Endothelial cell of umbilical vein (primary cell): ENCODE results near the gene RAB3GAP2. TPM values are rescaled to one million over a fixed set of nuclear protein-coding genes. Genes with fewer than 3 reads are reported as not detected.
"Not testable (repeated sequence)": the region's sequence is repeated elsewhere in the genome, so short reads cannot be mapped to it uniquely, and the experiment has no call there.

ENCODE experiments used
- BruUV-seq: library from RNA; stranded (reverse); fragments of 400-500 nt; replicated peaks from 2 replicates; lab custom pipeline; 2021; lab: Mats Ljungman, UMichigan
- CTCF ChIA-PET: fragments of 300-600, 350-600 bp; sonication (Branson Sonifier 250); formaldehyde crosslinking; loops from one replicate; lab custom pipeline; 2021; ENCODE audit warnings: antibody characterized with exemption, inconsistent platforms; lab: Charles Lee
- POLR2A ChIA-PET: fragments of 300-600, 350-600 bp; sonication (Branson Sonifier 250); formaldehyde crosslinking; loops from one replicate; lab custom pipeline; 2021; ENCODE audit warnings: antibody characterized with exemption, inconsistent platforms; lab: Charles Lee
- DNase-seq: peaks from one replicate; pipeline ENCODE4 v3.0.0-alpha.2; 2011; ENCODE audit warnings: low read depth, low spot score
- FAIRE-seq: peaks from 2 replicates; lab custom pipeline; 2011; peaks lifted over from hg19 to GRCh38; lab: Jason Lieb, UNC
- H2AFZ ChIP-seq: 2 replicates; pipeline ENCODE4 v1.6.0; 2012; ENCODE audit warnings: low read depth, low read length, control low read depth, inconsistent platforms
- H3K27ac ChIP-seq: 2 replicates; pipeline ENCODE4 v1.5.1; 2011; ENCODE audit warnings: low read depth, mild to moderate bottlenecking, control low read depth, low read length, moderate library complexity; ENCODE audit not compliant: insufficient read depth
- H3K27me3 ChIP-seq, 2 experiments: 2 replicates each; pipeline versions ENCODE4 v1.6.0 to v1.6.1; 2011; ENCODE audit warnings: low read length in 2 of 2, mixed read lengths in 1 of 2; ENCODE audit not compliant: control insufficient read depth in 2 of 2, insufficient read depth in 2 of 2
- H3K36me3 ChIP-seq, 2 experiments: 2 replicates in 1 of 2; 3 replicates in 1 of 2; pipeline ENCODE4 v1.5.1; 2011; ENCODE audit warnings: low read length in 2 of 2, mild to moderate bottlenecking in 1 of 2, moderate library complexity in 1 of 2; ENCODE audit not compliant: control insufficient read depth in 2 of 2, insufficient read depth in 2 of 2; ENCODE audit errors: extremely low read depth in 1 of 2
- H3K4me1 ChIP-seq: 3 replicates; pipeline ENCODE4 v1.5.1; 2011; ENCODE audit warnings: mild to moderate bottlenecking, low read length; ENCODE audit not compliant: control insufficient read depth, insufficient read depth; ENCODE audit errors: extremely low read depth
- H3K4me2 ChIP-seq: 2 replicates; pipeline ENCODE4 v1.6.1; 2011; ENCODE audit warnings: low read length, control low read depth, mixed read lengths; ENCODE audit not compliant: insufficient read depth
- H3K4me3 ChIP-seq, 3 experiments: fragments of 200-600 bp in 1 of 3; sonication (generic), shearing (Covaris generic) in 1 of 3; replicated peaks in 1 of 3; 2 replicates each; pipeline ENCODE4 v1.5.1; 2011 to 2016; ENCODE audit warnings: control low read depth in 3 of 3, low read length in 3 of 3, mild to moderate bottlenecking in 2 of 3, inconsistent platforms in 1 of 3, low read depth in 1 of 3, moderate library complexity in 1 of 3; ENCODE audit not compliant: insufficient read depth in 1 of 3
- H3K79me2 ChIP-seq: 2 replicates; pipeline ENCODE4 v1.6.0; 2012; ENCODE audit warnings: low read length, inconsistent platforms; ENCODE audit not compliant: control insufficient read depth, insufficient read depth
- H3K9ac ChIP-seq: replicated peaks from 2 replicates; pipeline ENCODE3; 2011; ENCODE audit warnings: low read length, control low read depth; ENCODE audit not compliant: insufficient read depth; ENCODE audit errors: extremely low read depth
- H3K9me1 ChIP-seq: replicated peaks from 3 replicates; pipeline ENCODE4 v1.6.0; 2011; ENCODE audit warnings: mild to moderate bottlenecking, low read length; ENCODE audit not compliant: control insufficient read depth, insufficient read depth; ENCODE audit errors: extremely low read depth
- H3K9me3 ChIP-seq: replicated peaks from 2 replicates; pipeline ENCODE4 v1.5.1; 2012; ENCODE audit warnings: low read length, inconsistent platforms; ENCODE audit not compliant: control insufficient read depth, insufficient read depth
- H4K20me1 ChIP-seq: replicated peaks from 2 replicates; pipeline ENCODE3; 2011; ENCODE audit warnings: mild to moderate bottlenecking, low read length; ENCODE audit not compliant: control insufficient read depth, insufficient read depth; ENCODE audit errors: extremely low read depth
- FOS ChIP-seq: IDR thresholded peaks from 2 replicates; pipeline ENCODE4 v1.6.1; 2011; ENCODE audit warnings: mild to moderate bottlenecking, low read length, moderate library complexity, borderline replicate concordance; ENCODE audit not compliant: insufficient read depth
- MAX ChIP-seq: IDR thresholded peaks from 2 replicates; pipeline ENCODE4 v1.6.1; 2011; ENCODE audit not compliant: insufficient read depth, insufficient read length
- dilution Hi-C: fragments of 300-500 bp; cut with MboI; formaldehyde crosslinking; loops from one replicate; pipeline ENCODE4 v1.15.0; 2019; ENCODE audit warnings: low sequenced_read_pairs; ENCODE audit not compliant: extremely low pct_ligation_motif_present
- intact Hi-C: fragments of 100-400 bp; cut with micrococcal nuclease; formaldehyde crosslinking; loops from one replicate; pipeline ENCODE4 v1.10.0; 2022
- polyA plus RNA-seq, 4 experiments: library from polyadenylated mRNA; depleted of rRNA in 3 of 4; stranded (reverse) in 3 of 4; unstranded in 1 of 4; fragments of >200 nt; gene quantifications; 2 replicates each; pipeline versions ENCODE4 v1.2.1 to v1.2.3, GENCODE V29; 2011 to 2012; ENCODE audit warnings: missing spikeins in 1 of 4
- total RNA-seq: library from RNA; stranded (reverse); gene quantifications from 2 replicates; pipeline ENCODE4 v1.2.3, GENCODE V29; 2021
- TF ChIP-seq, protein P1 (sequence below), 2 donors: IDR thresholded peaks; 1 replicate in 1 of 2; 2 replicates in 1 of 2; pipeline ENCODE4 v1.5.1; 2011; ENCODE audit warnings: low read length in 2 of 2, mild to moderate bottlenecking in 2 of 2, moderate library complexity in 2 of 2, control low read depth in 1 of 2, inconsistent platforms in 1 of 2, low read depth in 1 of 2; ENCODE audit not compliant: insufficient read depth in 1 of 2; ENCODE audit errors: extremely low read depth in 1 of 2

The RAB3GAP2 gene
- total and polyA plus RNA-seq, 2 donors (not counting 3 experiments of a cell fraction or from before 2014, with no cell fraction given) = 11.1 to 37.4 TPM

GRCh38 chr1:220113136-220113695 lies 159.0 kb downstream of the RAB3GAP2 start:
- H3K79me2 ChIP-seq = no peaks in the 10 kb centered on the region
- no peaks in the 10 kb centered on the region for H3K4me1 ChIP-seq
- H4K20me1 ChIP-seq = no peaks in the 10 kb centered on the region
- peaks cover 2 to 4% of the 10 kb centered on the region in 2 experiments for H3K36me3 ChIP-seq
- DNase-seq (peak; percentile 40), FAIRE-seq (peak; percentile 28)
- H3K9me3 ChIP-seq = no peaks in the 10 kb centered on the region
- dilution Hi-C loops (no loop called here), intact Hi-C loops (no loop called here)
- no peaks in the 10 kb centered on the region for H3K9me1 ChIP-seq
- H2AFZ ChIP-seq = no peak overlapping the region
- TF ChIP-seq MAX (no peak), FOS (no peak)
- TF ChIP-seq, protein P1, sequence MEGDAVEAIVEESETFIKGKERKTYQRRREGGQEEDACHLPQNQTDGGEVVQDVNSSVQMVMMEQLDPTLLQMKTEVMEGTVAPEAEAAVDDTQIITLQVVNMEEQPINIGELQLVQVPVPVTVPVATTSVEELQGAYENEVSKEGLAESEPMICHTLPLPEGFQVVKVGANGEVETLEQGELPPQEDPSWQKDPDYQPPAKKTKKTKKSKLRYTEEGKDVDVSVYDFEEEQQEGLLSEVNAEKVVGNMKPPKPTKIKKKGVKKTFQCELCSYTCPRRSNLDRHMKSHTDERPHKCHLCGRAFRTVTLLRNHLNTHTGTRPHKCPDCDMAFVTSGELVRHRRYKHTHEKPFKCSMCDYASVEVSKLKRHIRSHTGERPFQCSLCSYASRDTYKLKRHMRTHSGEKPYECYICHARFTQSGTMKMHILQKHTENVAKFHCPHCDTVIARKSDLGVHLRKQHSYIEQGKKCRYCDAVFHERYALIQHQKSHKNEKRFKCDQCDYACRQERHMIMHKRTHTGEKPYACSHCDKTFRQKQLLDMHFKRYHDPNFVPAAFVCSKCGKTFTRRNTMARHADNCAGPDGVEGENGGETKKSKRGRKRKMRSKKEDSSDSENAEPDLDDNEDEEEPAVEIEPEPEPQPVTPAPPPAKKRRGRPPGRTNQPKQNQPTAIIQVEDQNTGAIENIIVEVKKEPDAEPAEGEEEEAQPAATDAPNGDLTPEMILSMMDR (IDR thresholded peaks at IDR 0.05; ENCODE audit: extremely low read depth in 1 of 2, insufficient read depth in 1 of 2, low read depth in 1 of 2, low read length in 2 of 2) = peak; percentile 50 to 56
- no peak overlapping the region for H3K4me2 ChIP-seq
- H3K9ac ChIP-seq = no peak overlapping the region
- ChIA-PET CTCF (interaction anchor here (0.6 to 3.1 kb wide), 30 partner anchors 8 to 135 kb away, joined by 3 to 28 read pairs (median 4); partner anchors contain the start of genes BPNT1, EPRS1 and IARS2), POLR2A (no interaction called here)
- H3K27me3 ChIP-seq = no peaks in the 10 kb centered on the region
- no peak overlapping the region for H3K4me3 ChIP-seq
- H3K27ac ChIP-seq = no peak overlapping the region
- no TSS peak for BruUV-seq

DNA sequence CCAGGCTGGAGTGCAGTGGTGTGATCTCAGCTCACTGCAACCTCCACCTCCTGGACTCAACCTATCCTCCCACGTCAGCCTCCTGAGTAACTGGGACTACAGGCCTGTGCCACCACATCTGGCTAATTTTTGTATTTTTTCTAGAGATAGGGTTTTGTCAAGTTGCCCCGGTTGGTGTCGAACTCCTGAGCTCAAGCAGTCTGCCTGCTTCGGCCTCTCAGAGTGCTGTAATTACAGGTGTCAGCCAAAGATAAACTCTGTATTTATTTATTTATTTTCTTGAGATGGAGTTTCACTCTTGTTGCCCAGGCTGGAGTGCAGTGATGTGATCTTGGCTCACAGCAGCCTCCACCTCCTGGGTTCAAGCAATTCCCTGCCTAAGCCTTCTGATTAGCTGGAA lies 159.7 kb downstream of the RAB3GAP2 start:
- FAIRE-seq, H3K27ac ChIP-seq, intact Hi-C loops, dilution Hi-C loops, DNase-seq, H3K4me2 ChIP-seq, H3K9me3 ChIP-seq, H3K4me1 ChIP-seq, BruUV-seq, H3K4me3 ChIP-seq, H4K20me1 ChIP-seq, H3K27me3 ChIP-seq, POLR2A ChIA-PET, H3K9ac ChIP-seq, H3K9me1 ChIP-seq, H2AFZ ChIP-seq, H3K79me2 ChIP-seq, H3K36me3 ChIP-seq: not testable (repeated sequence)
- CTCF ChIA-PET = interaction anchor here (0.6 to 3.1 kb wide), 24 partner anchors 8 to 135 kb away, joined by 3 to 28 read pairs (median 4); partner anchors contain the start of genes BPNT1, EPRS1 and IARS2

DNA sequence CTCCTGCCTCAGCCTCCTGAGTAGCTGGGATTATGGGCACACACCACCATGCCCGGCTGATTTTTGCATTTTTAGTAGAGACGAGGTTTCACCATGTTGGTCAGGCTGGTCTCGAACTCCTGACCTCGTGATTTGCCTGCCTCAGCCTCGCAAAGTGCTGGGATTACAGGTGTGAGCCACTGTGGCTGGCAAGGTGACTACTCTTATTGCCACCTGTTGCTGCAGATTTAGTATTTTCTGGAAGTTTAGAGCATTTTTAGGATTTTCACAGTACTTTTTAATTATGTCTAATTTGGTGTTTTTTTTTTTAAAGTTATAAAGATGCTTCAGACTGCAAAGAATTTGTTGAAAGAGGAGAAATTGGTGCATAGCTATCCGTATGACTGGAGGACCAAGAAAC lies 161.8 kb downstream of the RAB3GAP2 start:
- FAIRE-seq, dilution Hi-C loops: not testable (repeated sequence)

More for the DNA sequence above, 161.8 kb downstream of the RAB3GAP2 start:
- H3K27me3 ChIP-seq, H2AFZ ChIP-seq, intact Hi-C loops, POLR2A ChIA-PET, H4K20me1 ChIP-seq, H3K4me3 ChIP-seq, H3K27ac ChIP-seq, H3K79me2 ChIP-seq, H3K36me3 ChIP-seq, H3K9me3 ChIP-seq, H3K4me1 ChIP-seq, H3K4me2 ChIP-seq, H3K9ac ChIP-seq, H3K9me1 ChIP-seq, DNase-seq, BruUV-seq: not testable (repeated sequence)
- CTCF ChIA-PET = interaction anchor here (1.0 kb wide), 1 partner anchor 10 kb away, joined by 3 read pairs; no protein-coding TSS in a partner anchor
